ENCODE measurements around the gene CCDC197. TPM values are rescaled to one million over a fixed set of nuclear protein-coding genes. Genes with fewer than 3 reads are reported as not detected.

CCDC197 gene
- total and polyA plus RNA-seq, 2 of the 4 experiments (the other 2 are of a cell fraction), result not detected

GRCh38 chr14:94049625-94050023 is 52.5 kb downstream of the CCDC197 start:
- no peak overlapping the region for H3K23ac ChIP-seq (ENCODE audit: low read depth, low read length)
- no peak overlapping the region for H3K27ac ChIP-seq (ENCODE audit: insufficient read depth, low read length)
- no peak overlapping the region for H4K5ac ChIP-seq (ENCODE audit: low read depth, low read length)
- peaks cover 77% of the 10 kb centered on the region for H3K36me3 ChIP-seq (ENCODE audit: control insufficient read depth, insufficient read depth, low read length)
- no CpG with 5 or more reads among the region's 2 CpGs for whole genome bisulfite sequencing, 2 experiments (ENCODE audit: extremely low coverage in 2 of 2, insufficient read length in 1 of 2)
- H3K9ac ChIP-seq (ENCODE audit: low read depth, low read length), result no peak overlapping the region
- H4K20me1 ChIP-seq (ENCODE audit: insufficient read depth, low read length), result 0 out of 2 replicates have a peak, but pooled peaks cover 4% of the 10 kb centered on the region
- no peaks in the 10 kb centered on the region for H3K27me3 ChIP-seq (ENCODE audit: control insufficient read depth, insufficient read depth, low read length)
- H3K4me3 ChIP-seq (ENCODE audit: insufficient read depth, low read depth, low read length), result no peak overlapping the region
- no peak overlapping the region for H2AFZ ChIP-seq (replicated peaks; ENCODE audit: low read length, poor library complexity)
- CTCF ChIA-PET, result interaction anchor here (0.9 to 1.9 kb wide), 2 partner anchors 83 to 87 kb away, joined by 6 to 8 read pairs; no protein-coding TSS in a partner anchor
- H3K79me1 ChIP-seq (ENCODE audit: low read depth in 1 of 2, low read length in 2 of 2), result peaks cover 8 to 18% of the 10 kb centered on the region in 2 experiments; a peak in 3 of 4 replicates
- H3K56ac ChIP-seq (ENCODE audit: extremely low read depth, insufficient read depth, low read length), result no peak overlapping the region
- DNase-seq, result no peak
- H2BK15ac ChIP-seq (ENCODE audit: low read depth, low read length), result no peak overlapping the region
- no TSS peak for BruUV-seq (replicated peaks)
- no peak overlapping the region for H3K14ac ChIP-seq (replicated peaks; ENCODE audit: low read depth, low read length)
- in situ Hi-C loops (cut with MboI; ENCODE audit: low sequenced_read_pairs) (no loop called here), intact Hi-C loops (cut with micrococcal nuclease) (no loop called here), dilution Hi-C loops (cut with HindIII; ENCODE audit: low sequenced_read_pairs, unreplicated experiment) (no loop called here)
- H4K8ac ChIP-seq (ENCODE audit: low read depth in 2 of 2, low read length in 2 of 2), result no peak overlapping the region
- H3K9me1 ChIP-seq (ENCODE audit: insufficient read depth, low read length), result no peaks in the 10 kb centered on the region
- TF ChIP-seq CEBPB (IDR thresholded peaks at IDR 0.05; ENCODE audit: low read depth, low read length) (no peak), NFE2L2 (IDR thresholded peaks at IDR 0.05; ENCODE audit: low read depth, low read length) (no peak), RCOR1 (IDR thresholded peaks at IDR 0.05; ENCODE audit: insufficient replicate concordance, low read length) (no peak), USF2 (IDR thresholded peaks at IDR 0.05; ENCODE audit: low read depth, low read length) (no peak), POLR2A (IDR thresholded peaks at IDR 0.05; ENCODE audit: low read depth, low read length) (no peak), MAFK (IDR thresholded peaks at IDR 0.05; ENCODE audit: low read depth, low read length) (no peak), CTCF (conservative IDR thresholded peaks at IDR 0.05; ENCODE audit: low read depth, low read length) (no peak), SMC3 (IDR thresholded peaks at IDR 0.05; ENCODE audit: low read depth, low read length) (no peak), MXI1 (IDR thresholded peaks at IDR 0.05; ENCODE audit: borderline replicate concordance, low read depth, low read length) (no peak), BHLHE40 (IDR thresholded peaks at IDR 0.05; ENCODE audit: low read depth, low read length) (no peak)
- TF ChIP-seq, protein P1, sequence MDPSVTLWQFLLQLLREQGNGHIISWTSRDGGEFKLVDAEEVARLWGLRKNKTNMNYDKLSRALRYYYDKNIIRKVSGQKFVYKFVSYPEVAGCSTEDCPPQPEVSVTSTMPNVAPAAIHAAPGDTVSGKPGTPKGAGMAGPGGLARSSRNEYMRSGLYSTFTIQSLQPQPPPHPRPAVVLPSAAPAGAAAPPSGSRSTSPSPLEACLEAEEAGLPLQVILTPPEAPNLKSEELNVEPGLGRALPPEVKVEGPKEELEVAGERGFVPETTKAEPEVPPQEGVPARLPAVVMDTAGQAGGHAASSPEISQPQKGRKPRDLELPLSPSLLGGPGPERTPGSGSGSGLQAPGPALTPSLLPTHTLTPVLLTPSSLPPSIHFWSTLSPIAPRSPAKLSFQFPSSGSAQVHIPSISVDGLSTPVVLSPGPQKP (IDR thresholded peaks at IDR 0.05; ENCODE audit: borderline replicate concordance, low read depth, low read length), result no peak
- POLR2A ChIA-PET (ENCODE audit: unreplicated experiment), result no interaction called here
- no peaks in the 10 kb centered on the region for H3K9me3 ChIP-seq (ENCODE audit: control insufficient read depth, insufficient read depth, low read length)
- no peak overlapping the region for H4K91ac ChIP-seq (ENCODE audit: insufficient read depth, low read depth, low read length)
- H2BK20ac ChIP-seq (ENCODE audit: low read depth, low read length), result no peak overlapping the region
- no peak overlapping the region for H3K4me2 ChIP-seq (ENCODE audit: low read depth, low read length)
- no peak overlapping the region for H3K18ac ChIP-seq (ENCODE audit: low read depth, low read length)
- no peak overlapping the region for H2BK5ac ChIP-seq (ENCODE audit: low read depth, low read length, poor library complexity, severe bottlenecking)
- no peaks in the 10 kb centered on the region for H3K4me1 ChIP-seq (ENCODE audit: control insufficient read depth, insufficient read depth, low read length)
- H2AK9ac ChIP-seq (replicated peaks; ENCODE audit: low read depth, low read length, poor library complexity), result no peak overlapping the region
- no peak for ATAC-seq (ENCODE audit: low read depth)
- H3K4ac ChIP-seq (ENCODE audit: low read depth, low read length), result no peak overlapping the region
- H2AK5ac ChIP-seq (ENCODE audit: low read depth, low read length), result no peak overlapping the region
- H2BK120ac ChIP-seq (ENCODE audit: low read depth, low read length), result no peak overlapping the region

Data from IMR-90 (cell line).